Keratinocyte (primary cell): ENCODE data around the gene GRK4. TPM values are rescaled to one million over a fixed set of nuclear protein-coding genes. Genes with fewer than 3 reads are reported as not detected.

ENCODE experiments used
- DNase-seq: peaks from one replicate; pipeline ENCODE4 v3.0.0-alpha.2; 2011; ENCODE audit warnings: low read depth, missing footprints, low spot score
- FAIRE-seq: peaks from 2 replicates; lab custom pipeline; 2011; peaks lifted over from hg19 to GRCh38; lab: Jason Lieb, UNC
- H2AFZ ChIP-seq: 2 replicates; pipeline ENCODE4 v1.6.0; 2012; ENCODE audit warnings: low read length, control low read depth, inconsistent platforms; ENCODE audit not compliant: control insufficient read depth
- H3K27ac ChIP-seq: 2 replicates; pipeline ENCODE4 v1.5.1; 2011; ENCODE audit warnings: low read length; ENCODE audit not compliant: control insufficient read depth, insufficient read depth
- H3K27me3 ChIP-seq: 3 replicates; pipeline ENCODE4 v1.6.0; 2011; ENCODE audit warnings: low read length; ENCODE audit not compliant: control insufficient read depth, insufficient read depth; ENCODE audit errors: extremely low read depth
- H3K36me3 ChIP-seq, 2 experiments: 2 replicates in 1 of 2; 3 replicates in 1 of 2; pipeline ENCODE4 v1.5.1; 2011; ENCODE audit warnings: low read length in 2 of 2, mild to moderate bottlenecking in 1 of 2; ENCODE audit not compliant: control insufficient read depth in 2 of 2, insufficient read depth in 2 of 2; ENCODE audit errors: extremely low read depth in 1 of 2
- H3K4me1 ChIP-seq: 3 replicates; pipeline ENCODE4 v1.5.1; 2011; ENCODE audit warnings: low read length; ENCODE audit not compliant: control insufficient read depth, insufficient read depth; ENCODE audit errors: extremely low read depth
- H3K4me2 ChIP-seq: 3 replicates; pipeline ENCODE4 v1.6.0; 2011; ENCODE audit warnings: low read depth, low read length; ENCODE audit not compliant: control insufficient read depth, insufficient read depth; ENCODE audit errors: extremely low read depth
- H3K4me3 ChIP-seq, 3 experiments: fragments of 200-600 bp in 1 of 3; sonication (generic) in 1 of 3; 2 replicates in 2 of 3; 3 replicates in 1 of 3; pipeline ENCODE4 v1.5.1; 2011 to 2016; ENCODE audit warnings: low read length in 3 of 3, mild to moderate bottlenecking in 3 of 3, control low read depth in 2 of 3, inconsistent platforms in 1 of 3, low read depth in 1 of 3, mixed read lengths in 1 of 3, mixed run types in 1 of 3, moderate library complexity in 1 of 3; ENCODE audit not compliant: control insufficient read depth in 2 of 3, insufficient read depth in 2 of 3; ENCODE audit errors: extremely low read depth in 1 of 3
- H3K79me2 ChIP-seq: 2 replicates; pipeline ENCODE4 v1.6.0; 2012; ENCODE audit warnings: low read length; ENCODE audit not compliant: control insufficient read depth, insufficient read depth
- H3K9ac ChIP-seq: 3 replicates; pipeline ENCODE4 v1.6.0; 2011; ENCODE audit warnings: low read length; ENCODE audit not compliant: control insufficient read depth, insufficient read depth; ENCODE audit errors: extremely low read depth
- H3K9me1 ChIP-seq: 3 replicates; pipeline ENCODE4 v1.6.0; 2011; ENCODE audit warnings: low read length; ENCODE audit not compliant: control insufficient read depth, insufficient read depth; ENCODE audit errors: extremely low read depth
- H3K9me3 ChIP-seq: 2 replicates; pipeline ENCODE4 v1.5.1; 2012; ENCODE audit warnings: low read depth, low read length; ENCODE audit not compliant: control insufficient read depth
- H4K20me1 ChIP-seq: 3 replicates; pipeline ENCODE4 v1.6.0; 2011; ENCODE audit warnings: low read length; ENCODE audit not compliant: control insufficient read depth, insufficient read depth; ENCODE audit errors: extremely low read depth
- EZH2 ChIP-seq: IDR thresholded peaks from one replicate; pipeline ENCODE4 v1.6.1; 2012; ENCODE audit warnings: inconsistent platforms, mild to moderate bottlenecking, low read length, moderate library complexity
- dilution Hi-C: fragments of 300-500 bp; cut with MboI; formaldehyde crosslinking; loops from one replicate; pipeline ENCODE4 v1.7.0; 2020; ENCODE audit warnings: low sequenced_read_pairs; ENCODE audit not compliant: extremely low pct_ligation_motif_present
- polyA plus RNA-seq, 5 experiments: library from polyadenylated mRNA; depleted of rRNA in 3 of 5; stranded (reverse) in 3 of 5; stranded (forward) in 1 of 5; unstranded in 1 of 5; fragments of >200 nt; gene quantifications; 1 replicate in 1 of 5; 2 replicates in 3 of 5; 3 replicates in 1 of 5; pipeline versions ENCODE4 v1.2.1 to v1.2.3, GENCODE V29; 2011 to 2012; ENCODE audit warnings: missing spikeins in 2 of 5, low read depth in 1 of 5, low replicate concordance in 1 of 5
- TF ChIP-seq, protein P1 (sequence below), 3 experiments: IDR thresholded peaks in 1 of 3; conservative IDR thresholded peaks in 1 of 3; optimal IDR thresholded peaks in 1 of 3; 2 replicates in 2 of 3; 3 replicates in 1 of 3; pipeline versions ENCODE3 to v1.5.1; 2011; ENCODE audit warnings: low read length in 3 of 3, mild to moderate bottlenecking in 3 of 3, moderate library complexity in 2 of 3, control low read depth in 1 of 3, inconsistent platforms in 1 of 3; ENCODE audit not compliant: insufficient read depth in 2 of 3; ENCODE audit errors: extremely low read depth in 1 of 3

GRK4 gene
- polyA plus RNA-seq, 1 donor (not counting 4 experiments of a cell fraction or from before 2014, with no cell fraction given): 4.3 TPM

DNA sequence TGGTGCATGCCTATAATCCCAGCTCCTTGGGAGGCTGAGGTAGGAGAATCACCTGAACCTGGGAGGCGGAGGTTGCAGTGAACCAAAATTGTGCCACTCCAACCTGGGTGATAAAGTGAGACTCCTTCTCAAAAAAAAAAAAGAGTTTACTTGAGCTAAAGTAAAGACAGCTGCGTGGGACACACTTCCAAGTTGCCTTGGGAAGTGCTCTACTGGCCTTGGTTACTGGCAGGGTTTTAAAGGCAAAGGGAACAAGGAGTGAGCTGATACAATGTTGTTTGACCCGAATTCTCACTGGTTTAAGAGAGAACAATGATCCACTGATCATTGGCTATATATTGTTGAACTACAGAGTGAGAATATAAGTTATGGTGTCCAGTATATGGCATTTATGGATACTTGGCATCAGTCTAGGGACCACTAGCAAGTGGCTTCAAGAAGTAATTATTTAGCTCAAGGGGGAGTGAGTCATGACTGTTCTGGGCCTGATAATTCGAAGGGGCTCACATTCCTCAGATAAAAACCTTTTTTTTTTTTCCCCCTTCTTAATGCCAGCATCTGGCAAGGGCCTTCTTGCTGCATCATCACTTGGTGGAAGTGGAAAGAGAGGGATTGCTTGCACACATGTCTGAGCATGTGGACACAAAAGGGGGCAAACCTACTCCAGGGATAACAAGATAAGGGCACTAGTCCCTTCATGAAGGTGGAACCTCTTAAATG is 32.3 kb downstream of the GRK4 start:
- Histone ChIP-seq H3K9me3 (no peaks in the 10 kb centered on the region), H4K20me1 (no peaks in the 10 kb centered on the region), H3K4me2 (no peak overlapping the region), H3K4me3 (no peak overlapping the region), H3K9ac (no peak overlapping the region), H3K36me3 (no peaks in the 10 kb centered on the region), H3K4me1 (no peaks in the 10 kb centered on the region), H2AFZ (no peak overlapping the region), H3K27me3 (no peaks in the 10 kb centered on the region), H3K27ac (no peak overlapping the region), H3K9me1 (no peaks in the 10 kb centered on the region), H3K79me2 (no peaks in the 10 kb centered on the region)
- no peak for TF ChIP-seq EZH2
- TF ChIP-seq, protein P1, sequence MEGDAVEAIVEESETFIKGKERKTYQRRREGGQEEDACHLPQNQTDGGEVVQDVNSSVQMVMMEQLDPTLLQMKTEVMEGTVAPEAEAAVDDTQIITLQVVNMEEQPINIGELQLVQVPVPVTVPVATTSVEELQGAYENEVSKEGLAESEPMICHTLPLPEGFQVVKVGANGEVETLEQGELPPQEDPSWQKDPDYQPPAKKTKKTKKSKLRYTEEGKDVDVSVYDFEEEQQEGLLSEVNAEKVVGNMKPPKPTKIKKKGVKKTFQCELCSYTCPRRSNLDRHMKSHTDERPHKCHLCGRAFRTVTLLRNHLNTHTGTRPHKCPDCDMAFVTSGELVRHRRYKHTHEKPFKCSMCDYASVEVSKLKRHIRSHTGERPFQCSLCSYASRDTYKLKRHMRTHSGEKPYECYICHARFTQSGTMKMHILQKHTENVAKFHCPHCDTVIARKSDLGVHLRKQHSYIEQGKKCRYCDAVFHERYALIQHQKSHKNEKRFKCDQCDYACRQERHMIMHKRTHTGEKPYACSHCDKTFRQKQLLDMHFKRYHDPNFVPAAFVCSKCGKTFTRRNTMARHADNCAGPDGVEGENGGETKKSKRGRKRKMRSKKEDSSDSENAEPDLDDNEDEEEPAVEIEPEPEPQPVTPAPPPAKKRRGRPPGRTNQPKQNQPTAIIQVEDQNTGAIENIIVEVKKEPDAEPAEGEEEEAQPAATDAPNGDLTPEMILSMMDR (optimal IDR thresholded peaks at IDR 0.05 in 1 of 3, IDR thresholded peaks at IDR 0.05 in 1 of 3, conservative IDR thresholded peaks at IDR 0.05 in 1 of 3; ENCODE audit: extremely low read depth in 1 of 3, insufficient read depth in 2 of 3, low read length in 3 of 3): no peak
- DNase-seq (no peak), FAIRE-seq (no peak)
- dilution Hi-C loops: no loop called here

GRCh38 chr4:2996415-2996814 is 33.0 kb downstream of the GRK4 start:
- no peaks in the 10 kb centered on the region for H3K36me3 ChIP-seq
- no peak overlapping the region for H3K4me3 ChIP-seq
- no peak overlapping the region for H3K27ac ChIP-seq
- FAIRE-seq (no peak), DNase-seq (no peak)
- H2AFZ ChIP-seq: no peak overlapping the region
- H3K4me1 ChIP-seq: no peaks in the 10 kb centered on the region
- dilution Hi-C loops: no loop called here
- H3K9ac ChIP-seq: no peak overlapping the region
- H4K20me1 ChIP-seq: no peaks in the 10 kb centered on the region
- H3K9me3 ChIP-seq: no peaks in the 10 kb centered on the region
- H3K27me3 ChIP-seq: no peaks in the 10 kb centered on the region
- H3K79me2 ChIP-seq: no peaks in the 10 kb centered on the region
- H3K9me1 ChIP-seq: no peaks in the 10 kb centered on the region
- TF ChIP-seq EZH2: no peak
- TF ChIP-seq, protein P1 (optimal IDR thresholded peaks at IDR 0.05 in 1 of 3, IDR thresholded peaks at IDR 0.05 in 1 of 3, conservative IDR thresholded peaks at IDR 0.05 in 1 of 3; ENCODE audit: extremely low read depth in 1 of 3, insufficient read depth in 2 of 3, low read length in 3 of 3): no peak
- H3K4me2 ChIP-seq: no peak overlapping the region
